ENCODE results near the gene USF2. TPM values are rescaled to one million over a fixed set of nuclear protein-coding genes. Genes with fewer than 3 reads are reported as not detected.

Gene USF2
- total and polyA plus RNA-seq, 10 of the 15 experiments (the other 5 are each of a cell fraction or from before 2014, with no cell fraction given): 0.56 to 157 (median 65.5) TPM

DNA sequence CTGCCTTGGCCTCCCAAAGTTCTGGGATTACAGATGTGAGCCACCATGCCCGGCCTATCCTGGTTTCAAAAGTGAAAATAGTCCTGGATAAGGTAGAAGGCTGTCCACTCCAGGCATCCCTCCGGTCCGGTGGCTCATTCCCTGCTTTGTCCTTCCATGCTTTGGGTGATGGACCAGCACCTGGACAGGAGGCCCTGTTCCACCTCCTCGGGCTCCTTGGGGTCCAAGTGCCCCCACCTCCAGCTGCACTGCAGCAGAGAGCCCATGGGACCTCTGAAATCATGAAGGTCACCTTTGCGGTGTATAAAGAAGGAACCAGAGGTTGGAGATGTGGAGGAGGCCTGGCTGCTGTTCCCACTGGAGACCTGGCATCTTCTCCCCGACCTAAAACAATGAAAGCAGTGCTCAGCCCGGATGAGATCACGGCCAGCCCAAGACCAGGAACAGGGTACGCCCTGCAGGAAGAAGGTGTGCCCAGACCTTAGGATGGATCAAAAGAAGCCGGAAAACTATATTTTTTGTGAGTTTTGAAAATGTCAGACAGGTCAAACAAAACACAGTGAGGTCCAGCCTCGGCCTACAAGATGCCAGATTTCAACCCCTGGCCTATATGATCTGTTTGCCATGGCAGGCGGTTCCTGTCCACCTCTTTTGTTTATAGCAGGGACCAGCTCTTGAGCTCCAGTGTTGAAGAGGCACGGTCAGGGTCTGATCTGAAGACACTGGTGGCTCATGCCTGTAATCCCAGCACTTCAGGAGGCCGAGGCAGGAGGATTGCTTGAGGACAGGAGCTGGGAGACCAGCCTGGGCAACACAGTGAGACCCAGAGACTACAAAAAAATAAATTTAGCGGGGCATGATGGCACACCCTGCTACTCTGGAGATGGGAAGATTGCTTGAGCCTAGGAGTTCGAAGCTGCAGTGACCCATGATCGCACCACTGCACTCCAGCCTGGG, 14.1 kb upstream of the USF2 start (continued):
- TF ChIP-seq, protein P1, sequence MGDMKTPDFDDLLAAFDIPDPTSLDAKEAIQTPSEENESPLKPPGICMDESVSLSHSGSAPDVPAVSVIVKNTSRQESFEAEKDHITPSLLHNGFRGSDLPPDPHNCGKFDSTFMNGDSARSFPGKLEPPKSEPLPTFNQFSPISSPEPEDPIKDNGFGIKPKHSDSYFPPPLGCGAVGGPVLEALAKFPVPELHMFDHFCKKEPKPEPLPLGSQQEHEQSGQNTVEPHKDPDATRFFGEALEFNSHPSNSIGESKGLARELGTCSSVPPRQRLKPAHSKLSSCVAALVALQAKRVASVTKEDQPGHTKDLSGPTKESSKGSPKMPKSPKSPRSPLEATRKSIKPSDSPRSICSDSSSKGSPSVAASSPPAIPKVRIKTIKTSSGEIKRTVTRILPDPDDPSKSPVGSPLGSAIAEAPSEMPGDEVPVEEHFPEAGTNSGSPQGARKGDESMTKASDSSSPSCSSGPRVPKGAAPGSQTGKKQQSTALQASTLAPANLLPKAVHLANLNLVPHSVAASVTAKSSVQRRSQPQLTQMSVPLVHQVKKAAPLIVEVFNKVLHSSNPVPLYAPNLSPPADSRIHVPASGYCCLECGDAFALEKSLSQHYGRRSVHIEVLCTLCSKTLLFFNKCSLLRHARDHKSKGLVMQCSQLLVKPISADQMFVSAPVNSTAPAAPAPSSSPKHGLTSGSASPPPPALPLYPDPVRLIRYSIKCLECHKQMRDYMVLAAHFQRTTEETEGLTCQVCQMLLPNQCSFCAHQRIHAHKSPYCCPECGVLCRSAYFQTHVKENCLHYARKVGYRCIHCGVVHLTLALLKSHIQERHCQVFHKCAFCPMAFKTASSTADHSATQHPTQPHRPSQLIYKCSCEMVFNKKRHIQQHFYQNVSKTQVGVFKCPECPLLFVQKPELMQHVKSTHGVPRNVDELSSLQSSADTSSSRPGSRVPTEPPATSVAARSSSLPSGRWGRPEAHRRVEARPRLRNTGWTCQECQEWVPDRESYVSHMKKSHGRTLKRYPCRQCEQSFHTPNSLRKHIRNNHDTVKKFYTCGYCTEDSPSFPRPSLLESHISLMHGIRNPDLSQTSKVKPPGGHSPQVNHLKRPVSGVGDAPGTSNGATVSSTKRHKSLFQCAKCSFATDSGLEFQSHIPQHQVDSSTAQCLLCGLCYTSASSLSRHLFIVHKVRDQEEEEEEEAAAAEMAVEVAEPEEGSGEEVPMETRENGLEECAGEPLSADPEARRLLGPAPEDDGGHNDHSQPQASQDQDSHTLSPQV (IDR thresholded peaks at IDR 0.05): no peak

DNA sequence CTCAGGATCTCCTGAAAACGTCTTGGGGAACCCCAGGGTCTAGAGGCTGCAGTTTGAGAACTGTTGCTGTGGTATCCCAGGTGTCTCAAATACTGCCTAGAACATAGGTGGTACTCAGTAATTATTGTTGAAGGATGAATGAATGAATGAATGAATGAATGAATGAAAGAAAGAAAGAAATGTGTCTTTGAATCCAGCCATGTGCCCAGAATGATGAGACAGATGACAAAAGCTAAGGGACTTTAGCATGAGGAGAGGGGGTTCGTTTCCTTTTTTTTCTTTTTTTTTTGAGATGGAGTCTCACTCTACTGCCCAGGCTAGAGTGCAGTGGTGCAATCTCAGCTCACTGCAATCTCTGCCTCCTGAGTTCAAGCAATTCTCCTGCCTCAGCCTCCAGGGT, 12.2 kb upstream of the USF2 start:
- Histone ChIP-seq H3K9me3 (replicated peaks; ENCODE audit: control insufficient read depth, insufficient read depth, low read length) (no peaks in the 10 kb centered on the region), H3K9ac (ENCODE audit: control insufficient read depth, insufficient read depth, low read length) (no peak overlapping the region), H3K27me3 (replicated peaks in 1 of 2; ENCODE audit: control insufficient read depth in 2 of 2, insufficient read depth in 2 of 2, low read length in 1 of 2) (no peaks in the 10 kb centered on the region), H3K27ac (ENCODE audit: control insufficient read depth, insufficient read depth) (no peak overlapping the region), H3K79me2 (ENCODE audit: control insufficient read depth, insufficient read depth, low read length) (no peaks in the 10 kb centered on the region; the same call in none of the 2 replicates), H2AFZ (ENCODE audit: control insufficient read depth, low read depth, low read length) (no peak overlapping the region), H3K4me1 (ENCODE audit: control insufficient read depth, insufficient read depth, low read length) (no peaks in the 10 kb centered on the region), H3K4me2 (ENCODE audit: control insufficient read depth, insufficient read depth) (no peak overlapping the region), H4K20me1 (ENCODE audit: control insufficient read depth, insufficient read depth) (no peaks in the 10 kb centered on the region), H3K4me3 (no peak overlapping the region), H3K36me3 (ENCODE audit: control insufficient read depth in 2 of 2, insufficient read depth in 2 of 2, low read length in 1 of 2) (peaks cover 4% of the 10 kb centered on the region in 2 experiments; a peak in 3 of 4 replicates)
- no TSS peak for BruUV-seq (replicated peaks)
- intact Hi-C loops (cut with micrococcal nuclease; ENCODE audit: unreplicated experiment) (no loop called here), in situ Hi-C loops (cut with MboI) (no loop called here)
- WGBS (ENCODE audit: insufficient coverage, insufficient replicate concordance, low lambda C conversion rate, missing lambda C conversion rate): 4% methylated on average over 2 of the region's 2 CpGs
- no peak for DNase-seq (ENCODE audit: low read depth, low spot score)
- FAIRE-seq: no peak
- POLR2A ChIA-PET: no interaction called here
- ATAC-seq: no peak
- CTCF ChIA-PET: interaction anchor here (0.7 kb wide), 1 partner anchor 212 kb away, joined by 3 read pairs; no protein-coding TSS in a partner anchor
- TF ChIP-seq HDAC2 (IDR thresholded peaks at IDR 0.05) (no peak), ZNF24 (IDR thresholded peaks at IDR 0.05) (peak; percentile 90)
- SMC1A ChIA-PET (ENCODE audit: uncharacterized antibody, unreplicated experiment): interaction anchor here (0.9 to 1.1 kb wide), 3 partner anchors 16 to 119 kb away, joined by 3 to 6 read pairs (median 3); no protein-coding TSS in a partner anchor
- RAD21 ChIA-PET (ENCODE audit: unreplicated experiment): interaction anchor here (1.2 kb wide), 1 partner anchor 8 kb away, joined by 3 read pairs; no protein-coding TSS in a partner anchor
